SK-N-MC (cell line): ENCODE measurements around the gene WNT5B.
"Not testable (repeated sequence)": the region's sequence is repeated elsewhere in the genome, so short reads cannot be mapped to it uniquely, and the experiment has no call there.

Experiments used
- DNase-seq: peaks from one replicate; pipeline ENCODE4 v3.0.0-alpha.2; 2011; ENCODE audit warnings: low read depth, low spot score
- H3K27ac ChIP-seq: fragments of 200-600 bp; sonication (generic); 2 replicates; pipeline ENCODE4 v1.5.1; 2016; ENCODE audit warnings: mixed run types
- H3K36me3 ChIP-seq: fragments of 200-600 bp; sonication (generic); 2 replicates; pipeline ENCODE4 v1.6.1; 2017; ENCODE audit warnings: antibody characterized with exemption, low read length, mixed read lengths; ENCODE audit not compliant: insufficient read depth
- H3K4me3 ChIP-seq: fragments of 200-600 bp; sonication (generic); 2 replicates; pipeline ENCODE4 v1.5.1; 2016
- H3K9ac ChIP-seq: fragments of 200-600 bp; sonication (generic); 2 replicates; pipeline ENCODE4 v1.8.0; 2017; ENCODE audit warnings: mixed run types, mixed read lengths; ENCODE audit not compliant: insufficient read length
- H3K9me3 ChIP-seq: fragments of 200-600 bp; sonication (generic); 2 replicates; pipeline ENCODE4 v1.6.1; 2017; ENCODE audit warnings: low read depth, mild to moderate bottlenecking, antibody characterized with exemption, low read length, moderate library complexity, mixed read lengths
- EZH2 ChIP-seq: fragments of 200-600 bp; sonication (generic); IDR thresholded peaks from one replicate; pipeline ENCODE4 v1.6.1; 2017; ENCODE audit warnings: antibody characterized with exemption
- FOXP2 ChIP-seq: optimal IDR thresholded peaks from 2 replicates; pipeline ENCODE3; 2011; ENCODE audit warnings: mild to moderate bottlenecking, moderate library complexity; ENCODE audit not compliant: insufficient read depth; ENCODE audit errors: extremely low read length, control extremely low read depth
- POLR2AphosphoS5 ChIP-seq: IDR thresholded peaks from 2 replicates; pipeline ENCODE4 v1.6.1; 2012; ENCODE audit warnings: mild to moderate bottlenecking, low read depth, low read length, borderline replicate concordance

WNT5B gene

DNA sequence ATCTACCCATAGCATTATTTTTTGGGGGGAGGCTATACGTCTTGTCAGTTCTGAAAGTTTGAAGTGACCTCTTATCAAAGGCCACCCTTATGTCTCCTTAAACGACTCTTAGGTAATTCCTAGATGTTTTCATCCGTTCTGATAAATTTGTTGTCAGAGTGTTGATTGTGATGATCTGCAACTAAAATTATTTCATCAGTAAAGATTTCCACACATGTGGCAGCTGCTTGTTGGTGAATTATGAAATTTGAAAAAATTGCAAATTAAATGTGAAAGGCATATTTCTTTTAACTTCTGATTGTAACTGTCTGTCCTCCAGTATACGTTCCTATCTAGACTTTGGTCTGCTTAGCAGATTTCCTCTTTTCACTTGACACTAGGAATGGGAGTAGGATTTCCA is 63.2 kb downstream of the WNT5B start:
- Histone ChIP-seq H3K36me3 (peaks cover 6% of the 10 kb centered on the region; the same call in 1 of the 2 replicates), H3K27ac (no peak overlapping the region), H3K9me3 (no peaks in the 10 kb centered on the region), H3K9ac (peak overlapping the region; percentile 95), H3K4me3 (peak overlapping the region; percentile 94)
- TF ChIP-seq POLR2AphosphoS5 (no peak), EZH2 (no peak), FOXP2 (no peak)
- DNase-seq: no peak

DNA sequence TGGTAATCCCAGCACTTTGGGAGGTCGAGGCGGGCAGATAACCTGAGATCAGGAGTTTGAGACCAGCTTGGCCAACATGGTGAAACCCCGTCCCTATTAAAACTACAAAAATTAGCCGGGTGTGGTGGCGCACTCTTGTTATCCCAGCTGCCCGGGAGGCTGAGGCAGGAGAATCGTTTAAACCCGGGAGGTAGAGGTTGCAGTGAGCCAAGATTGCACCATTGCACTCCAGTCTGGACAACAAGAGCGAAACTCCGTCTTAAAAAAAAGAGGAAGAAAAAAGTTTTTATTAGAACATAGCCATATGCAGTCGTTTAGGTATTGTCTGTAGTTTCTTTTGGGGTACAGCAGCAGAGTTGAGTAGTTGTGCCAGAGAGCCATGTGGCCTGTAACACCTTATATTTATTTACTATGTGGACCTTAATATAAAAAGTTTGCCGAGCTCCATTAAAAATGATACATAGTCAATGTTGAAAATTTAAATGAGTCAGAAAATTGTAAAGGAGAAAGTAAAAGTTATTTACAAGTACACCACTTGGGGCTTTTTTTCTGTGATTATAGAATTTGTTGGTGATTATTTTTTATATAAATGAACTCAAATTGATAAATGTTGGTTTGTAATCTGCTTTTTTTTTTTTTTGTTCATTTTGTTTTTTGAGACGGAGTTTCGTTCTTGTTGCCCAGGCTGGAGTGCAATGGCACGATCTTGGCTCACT is 64.0 kb downstream of the WNT5B start:
- Histone ChIP-seq H3K27ac (no peak overlapping the region), H3K9me3 (no peaks in the 10 kb centered on the region), H3K9ac (no peak overlapping the region), H3K36me3 (peaks cover 10% of the 10 kb centered on the region), H3K4me3 (peak overlapping the region; percentile 94)
- TF ChIP-seq FOXP2 (no peak), EZH2 (no peak), POLR2AphosphoS5 (no peak)
- DNase-seq: no peak

DNA sequence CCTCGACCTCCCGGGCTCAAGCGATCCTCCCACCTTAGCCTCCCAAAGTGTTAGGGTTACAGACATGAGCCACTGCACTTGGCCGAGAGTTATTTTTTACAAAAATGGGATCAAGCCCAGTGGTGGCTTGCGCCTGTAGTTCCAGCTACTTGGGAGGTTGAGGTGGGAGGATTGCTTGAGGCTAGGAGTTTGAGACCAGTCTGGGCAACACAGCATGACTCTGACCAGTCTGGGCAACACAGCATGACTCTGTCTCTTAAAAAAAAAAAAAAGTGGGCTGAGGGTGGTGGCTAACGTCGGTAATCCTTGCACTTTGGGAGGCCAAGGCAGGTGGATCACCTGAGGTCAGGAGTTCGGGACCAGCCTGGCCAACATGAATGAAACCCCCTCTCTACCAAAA is 66.1 kb downstream of the WNT5B start:
- not testable (repeated sequence) for H3K4me3 ChIP-seq, DNase-seq, H3K27ac ChIP-seq, H3K9me3 ChIP-seq, H3K9ac ChIP-seq
- peaks cover 26% of the 10 kb centered on the region for H3K36me3 ChIP-seq

DNA sequence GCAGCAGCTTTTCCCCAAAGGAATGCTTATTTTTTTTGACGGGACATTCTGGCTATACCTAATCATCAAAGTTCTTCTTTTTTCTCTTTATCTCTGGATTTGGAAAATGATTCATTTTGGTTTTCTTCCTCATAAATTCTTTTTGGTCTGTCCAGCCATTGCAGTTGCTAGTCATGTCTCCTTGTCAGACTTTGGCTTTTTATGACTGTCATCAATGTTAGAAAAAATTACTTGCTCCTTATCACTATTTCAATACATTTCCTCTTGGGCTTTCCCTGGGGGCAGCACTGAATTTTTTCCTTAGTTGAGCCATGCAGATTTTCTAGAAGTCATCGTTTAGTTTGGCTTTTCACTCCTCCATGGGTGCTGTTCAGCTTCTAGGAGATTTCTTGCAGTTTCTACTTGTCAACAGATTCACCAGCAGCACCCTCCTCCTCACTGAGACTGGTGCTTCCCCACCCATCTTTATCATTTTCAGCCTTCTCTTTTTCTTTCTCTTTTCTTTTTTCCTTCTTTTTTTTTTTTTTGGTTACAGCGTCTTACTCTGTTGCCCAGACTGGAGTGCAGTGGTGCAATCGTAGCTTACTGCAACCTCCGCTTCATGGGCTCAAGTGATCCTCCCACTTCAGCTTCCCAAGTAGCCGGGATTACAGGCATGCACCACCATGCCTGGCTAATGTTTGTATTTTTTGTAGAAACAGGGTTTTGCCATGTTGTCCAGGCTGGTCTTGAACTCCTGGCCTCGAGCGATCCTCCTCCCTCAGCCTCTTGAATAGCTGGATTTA is 67.0 kb downstream of the WNT5B start:
- Histone ChIP-seq H3K4me3 (no peak overlapping the region), H3K9me3 (peaks cover 4% of the 10 kb centered on the region; the same call in 1 of the 2 replicates), H3K36me3 (peaks cover 26% of the 10 kb centered on the region), H3K27ac (no peak overlapping the region), H3K9ac (no peak overlapping the region)
- TF ChIP-seq FOXP2 (no peak), POLR2AphosphoS5 (no peak), EZH2 (no peak)
- DNase-seq: no peak

DNA sequence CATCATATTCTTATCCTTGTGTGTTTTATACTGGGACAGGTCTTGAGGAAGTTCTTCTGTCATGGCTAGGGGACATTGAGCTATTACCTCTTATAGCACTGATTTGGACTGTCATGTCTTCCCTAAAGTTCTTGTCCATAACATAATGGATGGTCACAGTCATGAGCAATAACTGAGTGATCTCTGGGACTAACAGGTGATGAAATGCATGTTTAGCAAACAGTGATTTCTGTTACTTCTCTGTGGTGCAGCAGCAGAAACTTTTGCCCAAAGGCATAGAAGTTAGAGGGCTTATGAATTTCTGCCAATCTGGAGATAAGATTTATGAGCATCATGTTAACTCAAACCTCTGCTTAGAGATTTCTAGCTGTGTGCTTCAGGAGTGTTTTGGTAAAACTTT is 67.8 kb downstream of the WNT5B start:
- H3K9me3 ChIP-seq: peaks cover 4% of the 10 kb centered on the region; the same call in 1 of the 2 replicates
- no peak overlapping the region for H3K27ac ChIP-seq

More for the DNA sequence above, 67.8 kb downstream of the WNT5B start:
- H3K4me3 ChIP-seq: no peak overlapping the region
- no peak overlapping the region for H3K9ac ChIP-seq
- no peak for TF ChIP-seq EZH2
- TF ChIP-seq POLR2AphosphoS5: no peak
- TF ChIP-seq FOXP2: no peak
- DNase-seq: no peak
- H3K36me3 ChIP-seq: peaks cover 26% of the 10 kb centered on the region
